Fibroblast of lung (primary cell): ENCODE results near the gene CD1E. TPM values are rescaled to one million over a fixed set of nuclear protein-coding genes. Genes with fewer than 3 reads are reported as not detected.

ENCODE experiments used
- DNase-seq, 2 donors: peaks; one replicate each; pipeline versions ENCODE4 v3.0.0 to v3.0.0-alpha.2; 2010; ENCODE audit warnings: low read depth in 2 of 2
- H2AFZ ChIP-seq: 2 replicates; pipeline ENCODE4 v1.5.1; 2012; ENCODE audit warnings: low read length, control low read depth, inconsistent platforms
- H3K27ac ChIP-seq: 2 replicates; pipeline ENCODE4 v1.5.1; 2011; ENCODE audit warnings: low read length, control low read depth; ENCODE audit not compliant: insufficient read depth
- H3K27me3 ChIP-seq: 2 replicates; pipeline ENCODE4 v1.5.1; 2011; ENCODE audit warnings: mild to moderate bottlenecking, low read length; ENCODE audit not compliant: control insufficient read depth, insufficient read depth
- H3K36me3 ChIP-seq: 2 replicates; pipeline ENCODE4 v1.5.1; 2011; ENCODE audit warnings: low read length; ENCODE audit not compliant: control insufficient read depth, insufficient read depth
- H3K4me1 ChIP-seq: 2 replicates; pipeline ENCODE4 v1.5.1; 2011; ENCODE audit warnings: low read length; ENCODE audit not compliant: control insufficient read depth, insufficient read depth; ENCODE audit errors: extremely low read depth
- H3K4me2 ChIP-seq: 2 replicates; pipeline ENCODE4 v1.5.1; 2011; ENCODE audit warnings: low read length, control low read depth; ENCODE audit not compliant: insufficient read depth; ENCODE audit errors: extremely low read depth
- H3K4me3 ChIP-seq, 4 experiments: fragments of 200-600 bp in 1 of 4; sonication (generic) in 1 of 4; replicated peaks in 1 of 4; 2 replicates each; pipeline ENCODE4 v1.5.1; 2011 to 2016; ENCODE audit warnings: low read length in 4 of 4, low read depth in 3 of 4, mild to moderate bottlenecking in 3 of 4, control low read depth in 2 of 4, inconsistent platforms in 1 of 4, mixed read lengths in 1 of 4; ENCODE audit not compliant: insufficient read depth in 1 of 4; ENCODE audit errors: control extremely low read depth in 1 of 4
- H3K79me2 ChIP-seq: 2 replicates; pipeline ENCODE4 v1.5.1; 2012; ENCODE audit warnings: mild to moderate bottlenecking, low read length, inconsistent platforms; ENCODE audit not compliant: control insufficient read depth, insufficient read depth
- H3K9ac ChIP-seq: 2 replicates; pipeline ENCODE4 v1.5.1; 2011; ENCODE audit warnings: mild to moderate bottlenecking, low read length, control low read depth; ENCODE audit not compliant: insufficient read depth
- H3K9me3 ChIP-seq: 2 replicates; pipeline ENCODE4 v1.5.1; 2012; ENCODE audit warnings: low read depth, low read length; ENCODE audit not compliant: control insufficient read depth, insufficient read depth
- H4K20me1 ChIP-seq: 2 replicates; pipeline ENCODE4 v1.5.1; 2011; ENCODE audit warnings: low read length; ENCODE audit not compliant: control insufficient read depth, insufficient read depth; ENCODE audit errors: extremely low read depth
- EZH2 ChIP-seq: IDR thresholded peaks from 2 replicates; pipeline ENCODE4 v1.5.1; 2012; ENCODE audit warnings: low read length, control low read depth, mild to moderate bottlenecking; ENCODE audit errors: missing control alignments
- polyA plus RNA-seq, 2 donors: library from polyadenylated mRNA; depleted of rRNA in 1 of 2; stranded (reverse) in 1 of 2; unstranded in 1 of 2; fragments of >200 nt; gene quantifications; 2 replicates each; pipeline ENCODE4 v1.2.1, GENCODE V29; 2011 to 2012; ENCODE audit warnings: missing spikeins in 1 of 2
- total RNA-seq: library from RNA; depleted of rRNA; stranded (reverse); fragments of >200 nt; gene quantifications from 2 replicates; pipeline ENCODE4 v1.2.1, GENCODE V29; 2014
- TF ChIP-seq, protein P1 (sequence below), 2 donors: IDR thresholded peaks in 1 of 2; conservative IDR thresholded peaks in 1 of 2; 1 replicate in 1 of 2; 2 replicates in 1 of 2; pipeline ENCODE4 v1.5.1; 2011 to 2012; ENCODE audit warnings: low read length in 2 of 2, control low read depth in 1 of 2, inconsistent platforms in 1 of 2, low read depth in 1 of 2, mild to moderate bottlenecking in 1 of 2

Gene CD1E
- total and polyA plus RNA-seq, 2 donors (not counting 1 experiment from before 2014, with no cell fraction given) = not detected

GRCh38 chr1:158330391-158331105, 23.1 kb upstream of the CD1E start:
- H4K20me1 ChIP-seq = no peaks in the 10 kb centered on the region
- no peaks in the 10 kb centered on the region for H3K9me3 ChIP-seq
- H3K36me3 ChIP-seq = no peaks in the 10 kb centered on the region
- H3K4me2 ChIP-seq = no peak overlapping the region
- H3K4me3 ChIP-seq = no peak overlapping the region
- no peaks in the 10 kb centered on the region for H3K27me3 ChIP-seq
- no peaks in the 10 kb centered on the region for H3K4me1 ChIP-seq
- H2AFZ ChIP-seq = no peak overlapping the region
- H3K9ac ChIP-seq = no peak overlapping the region
- TF ChIP-seq, protein P1, sequence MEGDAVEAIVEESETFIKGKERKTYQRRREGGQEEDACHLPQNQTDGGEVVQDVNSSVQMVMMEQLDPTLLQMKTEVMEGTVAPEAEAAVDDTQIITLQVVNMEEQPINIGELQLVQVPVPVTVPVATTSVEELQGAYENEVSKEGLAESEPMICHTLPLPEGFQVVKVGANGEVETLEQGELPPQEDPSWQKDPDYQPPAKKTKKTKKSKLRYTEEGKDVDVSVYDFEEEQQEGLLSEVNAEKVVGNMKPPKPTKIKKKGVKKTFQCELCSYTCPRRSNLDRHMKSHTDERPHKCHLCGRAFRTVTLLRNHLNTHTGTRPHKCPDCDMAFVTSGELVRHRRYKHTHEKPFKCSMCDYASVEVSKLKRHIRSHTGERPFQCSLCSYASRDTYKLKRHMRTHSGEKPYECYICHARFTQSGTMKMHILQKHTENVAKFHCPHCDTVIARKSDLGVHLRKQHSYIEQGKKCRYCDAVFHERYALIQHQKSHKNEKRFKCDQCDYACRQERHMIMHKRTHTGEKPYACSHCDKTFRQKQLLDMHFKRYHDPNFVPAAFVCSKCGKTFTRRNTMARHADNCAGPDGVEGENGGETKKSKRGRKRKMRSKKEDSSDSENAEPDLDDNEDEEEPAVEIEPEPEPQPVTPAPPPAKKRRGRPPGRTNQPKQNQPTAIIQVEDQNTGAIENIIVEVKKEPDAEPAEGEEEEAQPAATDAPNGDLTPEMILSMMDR (conservative IDR thresholded peaks at IDR 0.05 in 1 of 2, IDR thresholded peaks at IDR 0.05 in 1 of 2; ENCODE audit: low read depth in 1 of 2, low read length in 2 of 2) = no peak
- TF ChIP-seq EZH2 = no peak
- no peaks in the 10 kb centered on the region for H3K79me2 ChIP-seq
- no peak overlapping the region for H3K27ac ChIP-seq
- DNase-seq = no peak

GRCh38 chr1:158331106-158331425, 22.6 kb upstream of the CD1E start:
- TF ChIP-seq, protein P1 (conservative IDR thresholded peaks at IDR 0.05 in 1 of 2, IDR thresholded peaks at IDR 0.05 in 1 of 2; ENCODE audit: low read depth in 1 of 2, low read length in 2 of 2) = no peak
- TF ChIP-seq EZH2 = no peak
- H3K4me3 ChIP-seq = no peak overlapping the region

GRCh38 chr1:158331481-158332150, 22.1 kb upstream of the CD1E start, which contains the start of gene CD1B:
Gene CD1B (minus strand): TSS chr1:158331531. CDS start chr1:158331423, 108 bp downstream.
- Histone ChIP-seq H3K36me3 (no peaks in the 10 kb centered on the region), H3K4me3 (no peak within 1 kb of the TSS), H4K20me1 (no peaks in the 10 kb centered on the region), H3K4me2 (no peak within 1 kb of the TSS), H3K4me1 (no peaks in the 10 kb centered on the region), H3K79me2 (no peaks in the 10 kb centered on the region), H2AFZ (no peak within 1 kb of the TSS), H3K27me3 (no peaks in the 10 kb centered on the region), H3K9me3 (no peaks in the 10 kb centered on the region), H3K27ac (no peak within 1 kb of the TSS), H3K9ac (no peak within 1 kb of the TSS)
- DNase-seq = no peak
- TF ChIP-seq EZH2 = no peak
- TF ChIP-seq, protein P1 (conservative IDR thresholded peaks at IDR 0.05 in 1 of 2, IDR thresholded peaks at IDR 0.05 in 1 of 2; ENCODE audit: low read depth in 1 of 2, low read length in 2 of 2) = no peak

More at GRCh38 chr1:158331106-158331425, 22.6 kb upstream of the CD1E start:
- H3K4me2 ChIP-seq = no peak overlapping the region
- no peaks in the 10 kb centered on the region for H3K27me3 ChIP-seq
- no peaks in the 10 kb centered on the region for H3K36me3 ChIP-seq
- H2AFZ ChIP-seq = no peak overlapping the region
- H3K27ac ChIP-seq = no peak overlapping the region
- H3K9me3 ChIP-seq = no peaks in the 10 kb centered on the region
- H4K20me1 ChIP-seq = no peaks in the 10 kb centered on the region
- no peak overlapping the region for H3K9ac ChIP-seq
- no peaks in the 10 kb centered on the region for H3K4me1 ChIP-seq
- DNase-seq = no peak
- H3K79me2 ChIP-seq = no peaks in the 10 kb centered on the region
